Renal cortex interstitium (tissue), 11 donors: ENCODE data around the gene RND3. TPM values are rescaled to one million over a fixed set of nuclear protein-coding genes. Genes with fewer than 3 reads are reported as not detected.

Experiments
- DNase-seq, 11 donors: peaks; one replicate each; pipeline ENCODE4 v3.0.0-alpha.2; 2013; ENCODE audit warnings: low read depth in 9 of 11, low spot score in 4 of 11; ENCODE audit errors: extremely low read depth in 1 of 11
- polyA plus RNA-seq, 3 donors: library from polyadenylated mRNA; unstranded; fragments of 120-200 nt; gene quantifications; one replicate each; pipeline ENCODE4 v1.2.1, GENCODE V29; 2013; ENCODE audit not compliant: insufficient read length in 3 of 3

Gene RND3
- polyA plus RNA-seq, 3 donors: 44.5 to 55.7 (median 55.0) TPM

DNA sequence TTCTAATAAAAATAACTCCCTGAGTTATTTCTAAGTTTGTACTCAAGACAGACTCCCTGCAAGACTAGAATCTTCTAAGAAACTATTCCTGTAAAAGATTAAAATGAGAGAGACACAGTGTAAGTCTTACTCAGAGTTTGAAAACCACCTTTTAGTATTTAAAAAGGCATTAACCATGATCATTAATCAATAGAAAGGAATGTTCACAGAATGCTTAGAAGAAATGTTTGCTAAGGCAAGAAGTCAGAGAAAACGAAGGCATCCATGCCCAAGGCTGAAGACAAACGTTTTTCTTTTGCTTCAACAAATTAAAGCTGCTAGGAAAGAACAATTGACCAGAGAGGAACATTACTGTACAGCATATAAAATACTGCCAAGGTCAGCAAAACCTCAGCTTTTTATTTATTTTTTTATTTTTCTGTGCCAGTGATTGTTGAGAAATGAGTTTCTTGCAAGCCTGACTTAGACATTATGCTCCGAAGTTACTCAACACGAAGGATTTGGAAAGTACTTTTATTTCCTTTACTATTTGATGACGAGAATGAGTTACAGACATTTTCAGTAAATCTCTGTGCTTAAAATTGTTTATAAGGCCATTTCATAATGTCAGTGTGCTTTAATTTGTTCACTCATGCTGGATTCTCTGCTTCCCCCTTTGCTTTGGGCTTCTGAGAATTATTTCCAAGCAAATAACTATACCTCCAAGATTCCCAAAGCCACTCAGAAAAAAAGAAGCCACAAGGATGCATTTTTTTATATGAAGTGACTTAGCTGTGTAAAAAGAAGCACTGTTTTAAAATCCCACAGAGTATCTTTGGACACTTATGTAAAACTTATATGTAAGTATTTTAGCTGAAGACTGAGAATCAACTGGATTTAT is 20.5 kb downstream of the RND3 start:
- DNase-seq: no peak

DNA sequence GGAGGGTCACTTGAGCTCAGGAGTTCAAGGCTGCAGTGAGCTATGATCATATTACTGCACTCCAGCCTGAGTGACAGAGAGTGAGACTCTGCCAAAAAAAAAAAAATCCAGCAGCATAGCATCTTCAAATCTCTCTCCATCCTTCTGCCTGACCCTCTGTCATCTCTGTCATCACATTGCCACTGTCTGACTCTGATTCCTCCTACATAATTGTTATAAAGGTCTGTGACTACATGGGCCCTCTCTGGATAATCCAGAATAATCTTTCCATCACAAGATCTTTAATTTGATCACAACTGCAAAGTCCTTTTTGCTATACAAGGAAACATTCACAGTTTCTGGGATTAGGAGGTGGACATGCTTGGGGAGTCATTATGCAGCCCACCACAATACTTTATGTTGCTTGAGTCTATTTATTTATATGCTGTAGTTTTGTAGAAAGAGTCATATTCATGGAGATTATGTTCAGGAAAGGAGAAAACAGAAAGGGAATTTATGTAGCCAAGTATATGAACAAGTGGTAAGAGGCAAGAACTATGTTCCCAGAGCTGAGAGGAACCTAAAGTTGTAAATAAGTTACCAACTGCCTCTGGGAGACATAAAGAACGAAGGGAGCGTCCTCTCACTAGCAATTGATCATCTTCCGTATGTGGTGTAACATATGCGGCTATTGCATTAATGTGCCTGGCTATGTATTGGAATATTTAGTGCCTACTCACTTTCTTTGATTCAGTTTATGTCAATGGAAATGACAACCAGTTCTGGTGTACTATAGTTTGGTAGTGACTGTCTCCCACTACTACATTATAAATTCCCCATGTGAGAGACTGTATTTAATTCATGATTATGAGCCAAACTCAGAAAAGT is 21.5 kb downstream of the RND3 start:
- DNase-seq: no peak

DNA sequence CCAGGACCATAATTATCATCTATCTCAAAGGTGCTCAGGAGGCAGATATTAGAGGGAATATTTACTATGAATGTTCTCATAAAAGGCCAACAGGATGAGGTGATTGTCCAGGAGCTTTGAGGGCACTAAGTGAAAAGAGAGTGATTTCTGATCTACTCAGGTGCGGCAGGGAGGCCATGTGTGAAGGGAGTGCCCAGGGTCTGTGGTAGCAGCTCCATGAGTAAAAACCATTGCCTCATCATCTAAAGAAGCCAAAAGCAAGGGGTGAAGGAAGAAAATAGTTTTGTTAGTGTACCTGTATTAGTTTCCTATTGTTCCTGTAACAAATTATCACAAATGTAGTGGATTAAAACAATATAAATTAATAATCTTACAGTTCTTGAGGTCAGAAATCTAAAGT is 22.5 kb downstream of the RND3 start:
- no peak for DNase-seq

DNA sequence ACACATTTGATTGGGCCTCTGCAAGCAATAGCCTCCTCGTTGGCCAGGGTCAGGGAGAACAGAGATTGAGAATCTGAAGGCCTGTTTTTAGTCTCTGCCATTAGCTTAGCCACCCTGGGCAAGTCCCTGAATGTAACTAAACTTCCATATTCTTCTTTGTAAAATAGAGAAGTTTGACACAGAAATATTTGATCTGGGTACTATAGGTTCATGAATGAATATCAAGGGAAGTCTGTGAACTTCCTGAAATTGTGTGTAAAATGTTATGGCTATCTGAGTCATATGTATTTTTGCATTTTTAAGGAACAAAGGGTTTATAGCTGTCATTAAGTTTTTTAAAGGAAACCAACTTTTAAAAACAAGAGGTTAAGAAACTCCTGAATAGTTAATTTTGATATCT is 23.2 kb downstream of the RND3 start:
- no peak for DNase-seq

DNA sequence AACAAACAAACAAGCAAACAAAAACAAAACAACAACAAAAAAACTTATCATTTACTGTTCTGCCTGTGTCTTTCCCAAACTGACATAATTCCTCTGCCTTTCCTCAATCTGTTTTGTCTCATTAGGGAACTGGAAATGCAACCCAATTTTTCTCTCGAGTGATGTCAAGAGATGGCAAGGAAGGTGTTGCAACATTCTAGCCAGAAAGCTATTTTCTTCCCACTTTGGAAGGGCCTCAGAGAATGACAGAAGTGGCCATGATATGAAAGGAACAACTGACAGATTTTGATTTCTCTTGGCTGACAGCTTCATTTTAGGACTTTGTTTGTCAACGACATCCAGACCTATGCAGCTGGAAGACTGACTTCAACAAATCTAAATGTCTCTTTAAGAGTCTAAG is 24.7 kb downstream of the RND3 start:
- no peak for DNase-seq

DNA sequence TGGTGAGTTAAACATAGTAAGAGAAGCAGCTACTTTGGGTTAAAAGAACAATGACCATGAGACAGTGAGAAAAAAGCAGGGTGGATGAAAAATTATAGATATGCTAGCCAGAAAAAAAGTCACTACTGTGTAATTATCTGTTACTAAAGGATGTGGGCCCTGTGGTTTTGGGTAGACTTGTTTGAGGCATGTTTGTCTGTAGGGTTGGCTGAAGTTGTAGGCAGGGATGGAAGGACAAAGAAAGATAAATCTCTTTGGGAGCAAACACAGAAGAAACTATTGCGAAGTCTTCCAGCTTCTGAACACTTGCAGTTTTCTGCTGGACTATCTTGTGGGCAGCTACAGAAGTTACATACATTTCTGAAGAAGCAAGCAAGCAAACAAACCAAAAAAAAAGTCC is 28.2 kb downstream of the RND3 start:
- no peak for DNase-seq

DNA sequence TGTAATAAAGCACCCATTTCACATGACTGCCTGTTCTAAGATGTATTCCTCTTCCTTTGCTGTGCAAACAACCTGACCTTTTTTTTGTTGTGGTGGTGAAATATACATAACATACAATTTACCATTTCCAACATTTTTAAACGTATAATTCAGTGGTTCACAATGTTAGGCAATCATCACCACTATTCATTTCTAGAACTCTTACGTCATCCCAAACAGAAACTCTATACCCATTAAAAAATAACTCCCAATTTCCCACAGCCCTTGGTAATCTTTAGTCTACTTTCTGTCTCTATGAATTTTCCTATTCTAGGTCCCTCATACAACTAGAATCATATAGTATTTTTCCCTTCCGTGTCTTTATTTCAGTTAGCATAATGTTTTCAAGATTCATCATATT is 36.7 kb downstream of the RND3 start:
- no peak for DNase-seq

DNA sequence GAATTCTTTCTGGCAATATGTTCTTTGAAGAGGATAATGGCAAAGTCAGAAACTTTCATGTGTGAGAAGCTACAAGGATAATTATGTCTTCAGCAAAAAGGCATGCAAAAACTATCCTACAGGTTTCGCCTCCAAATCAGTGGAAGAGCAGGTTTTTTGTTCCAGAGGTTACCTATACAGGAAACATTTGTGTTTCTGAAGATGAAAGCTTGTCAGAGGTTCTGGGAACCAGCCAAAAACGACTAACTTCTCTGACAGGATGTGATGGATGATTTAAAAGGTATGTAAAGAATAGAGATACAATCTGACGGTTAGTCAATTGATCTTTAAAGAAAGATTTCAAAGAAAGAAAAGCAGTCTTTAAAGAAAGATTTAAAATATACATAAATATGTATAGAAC is 37.6 kb downstream of the RND3 start:
- DNase-seq: no peak

DNA sequence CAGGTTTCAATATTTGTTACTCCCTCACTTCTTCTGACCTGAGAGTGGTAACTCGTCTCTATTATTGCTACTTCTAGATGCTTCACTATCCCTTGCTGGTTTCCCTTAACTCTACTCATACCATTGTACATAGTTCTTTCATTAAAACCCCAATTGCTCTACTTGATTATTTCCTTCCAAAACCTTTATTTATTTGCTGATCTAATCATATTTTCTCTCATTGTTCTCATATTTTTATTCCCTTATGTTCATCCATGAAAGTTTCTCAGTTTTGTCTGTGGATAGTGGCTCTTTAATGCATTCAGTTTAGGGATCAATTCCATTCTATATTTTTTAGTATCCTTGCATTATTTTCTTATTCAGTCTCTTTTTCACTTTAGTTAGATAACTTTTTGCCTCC is 42.1 kb downstream of the RND3 start:
- no peak for DNase-seq

DNA sequence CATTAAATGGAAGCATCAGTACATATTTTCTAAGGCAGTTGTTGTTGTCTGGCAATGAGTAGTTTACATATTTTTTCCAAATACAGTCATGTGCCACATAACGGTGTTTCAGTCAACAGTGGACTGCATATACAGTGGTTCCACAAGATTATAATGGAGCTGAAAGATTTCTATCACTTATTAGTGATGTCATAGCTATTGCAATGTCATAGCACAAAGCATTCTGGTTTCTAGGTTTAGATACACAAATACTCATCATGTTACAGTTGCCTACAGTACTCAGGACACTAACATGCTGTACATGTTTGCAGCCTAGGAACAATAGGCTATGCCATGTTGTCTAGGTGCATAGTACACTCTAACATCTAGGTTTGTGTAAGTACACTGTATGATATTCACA is 45.0 kb downstream of the RND3 start:
- no peak for DNase-seq

DNA sequence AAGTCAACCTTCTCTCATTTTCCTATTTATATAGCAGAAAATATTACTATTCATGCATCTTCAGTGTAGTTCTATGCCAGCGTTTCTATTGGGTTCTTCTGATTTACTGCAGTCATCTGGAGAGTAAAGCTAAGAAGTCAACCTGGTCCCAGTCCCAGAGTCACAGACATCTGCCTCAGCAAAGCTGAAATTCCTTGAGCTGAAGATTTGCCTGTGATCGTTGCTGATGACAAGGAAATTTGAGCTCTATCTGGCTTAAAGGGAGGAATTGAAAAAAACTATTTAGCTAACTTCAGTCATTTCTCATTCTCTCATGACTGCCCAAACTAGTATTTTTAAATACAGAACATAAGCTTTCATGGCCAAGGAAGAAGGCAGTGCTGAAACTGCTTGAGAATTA is 45.7 kb downstream of the RND3 start:
- no peak for DNase-seq

DNA sequence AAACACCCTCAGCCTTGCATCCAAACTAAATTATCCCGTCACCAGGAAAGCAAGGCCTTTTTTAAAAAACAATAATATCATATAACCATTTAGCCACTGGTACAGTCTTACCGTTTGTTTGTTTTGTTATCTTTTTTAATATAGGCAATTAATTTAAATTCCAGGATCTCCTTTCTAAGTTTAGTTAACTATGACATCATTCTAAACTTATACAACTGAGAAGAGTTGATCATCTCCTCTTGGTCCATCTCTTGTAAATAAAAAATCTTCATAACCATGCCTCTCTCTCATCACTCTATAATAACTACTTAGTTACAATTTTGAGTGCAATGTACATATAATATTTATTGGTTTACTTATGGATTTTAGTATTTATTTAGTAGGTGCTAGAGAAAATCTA is 46.2 kb downstream of the RND3 start:
- no peak for DNase-seq

DNA sequence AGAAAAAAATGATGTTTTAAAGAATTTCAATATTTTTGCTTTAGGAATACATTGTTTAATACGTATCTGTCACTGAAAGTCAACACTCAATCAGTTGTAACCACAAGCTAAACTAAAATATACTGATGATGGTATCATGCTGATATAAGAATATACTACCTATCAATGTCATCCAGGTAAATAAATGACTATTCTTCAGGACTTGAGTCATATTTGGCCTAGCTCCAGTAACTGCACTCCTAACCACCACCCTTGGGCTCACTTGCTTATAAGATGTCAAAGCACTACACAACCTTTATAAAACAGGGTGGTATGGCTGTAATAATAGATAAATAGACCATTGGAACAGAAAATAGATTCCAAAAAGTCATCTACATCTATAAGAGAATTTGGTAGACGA is 48.8 kb downstream of the RND3 start:
- DNase-seq: no peak

DNA sequence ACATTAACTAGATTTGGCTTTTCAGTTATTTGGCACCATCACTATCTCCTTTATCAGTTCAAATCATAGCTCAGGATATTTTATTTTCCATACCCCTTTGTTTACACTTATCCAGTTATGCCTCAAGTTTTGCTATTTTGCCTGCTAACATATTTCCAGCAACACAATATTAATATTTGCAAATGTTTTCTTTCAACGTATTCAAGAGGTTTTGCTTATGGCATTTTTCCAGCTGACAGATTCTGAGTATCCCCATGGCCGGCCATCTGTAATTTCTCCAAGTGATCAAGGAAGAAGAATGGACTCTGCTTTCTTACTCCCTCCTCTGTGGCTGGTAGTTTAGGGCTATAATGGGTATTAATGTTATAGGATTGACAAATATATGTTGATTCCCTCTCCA is 49.4 kb downstream of the RND3 start:
- no peak for DNase-seq

DNA sequence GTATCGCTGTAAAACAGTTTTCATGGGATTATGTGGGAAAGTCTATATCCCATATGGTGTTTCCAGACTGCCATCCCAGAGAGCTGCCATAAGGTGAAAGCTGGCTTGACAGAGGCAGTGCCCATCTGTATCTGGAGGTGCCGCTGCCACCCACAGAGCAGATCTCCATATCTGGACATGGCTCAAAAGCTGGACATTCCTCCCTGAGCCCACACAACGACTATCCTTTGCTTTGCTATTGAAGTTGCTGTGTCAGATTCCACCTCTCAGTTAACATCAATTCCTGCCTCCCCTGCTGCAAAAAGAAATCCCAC is 55.2 kb downstream of the RND3 start:
- DNase-seq: no peak

DNA sequence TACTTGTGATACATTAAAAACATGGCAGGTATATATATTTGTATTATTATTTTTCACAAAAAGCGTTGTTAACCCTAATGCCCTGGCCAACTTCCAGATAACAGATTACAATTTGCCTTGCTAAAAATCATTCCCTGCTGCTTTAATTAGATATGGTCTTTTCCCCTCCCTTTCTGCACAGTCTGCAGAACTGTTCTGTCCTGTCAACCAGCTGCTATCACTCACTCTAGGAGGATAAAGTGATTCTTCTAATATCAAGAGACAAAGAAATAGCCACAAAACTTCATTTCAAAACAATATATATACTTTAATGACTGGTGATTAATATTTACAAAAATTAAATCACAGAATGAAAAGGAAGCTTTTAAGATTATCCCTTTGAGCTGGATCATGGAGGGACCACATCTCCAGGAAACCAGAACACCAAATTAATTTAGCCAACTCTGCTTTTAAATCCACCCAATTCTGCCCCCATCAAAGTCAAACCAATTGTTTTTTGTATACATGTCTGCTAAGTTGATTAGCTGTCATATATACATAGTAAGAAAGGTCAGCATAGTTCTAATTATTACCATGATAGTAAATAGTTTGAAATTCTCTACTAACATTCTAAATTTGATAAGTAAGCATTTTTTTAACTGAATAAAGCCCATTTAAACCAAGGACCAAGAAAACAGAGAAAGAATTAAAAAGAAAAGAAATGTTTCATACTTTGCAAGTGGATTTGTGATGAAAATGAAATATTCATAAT is 55.7 kb downstream of the RND3 start:
- DNase-seq: no peak

DNA sequence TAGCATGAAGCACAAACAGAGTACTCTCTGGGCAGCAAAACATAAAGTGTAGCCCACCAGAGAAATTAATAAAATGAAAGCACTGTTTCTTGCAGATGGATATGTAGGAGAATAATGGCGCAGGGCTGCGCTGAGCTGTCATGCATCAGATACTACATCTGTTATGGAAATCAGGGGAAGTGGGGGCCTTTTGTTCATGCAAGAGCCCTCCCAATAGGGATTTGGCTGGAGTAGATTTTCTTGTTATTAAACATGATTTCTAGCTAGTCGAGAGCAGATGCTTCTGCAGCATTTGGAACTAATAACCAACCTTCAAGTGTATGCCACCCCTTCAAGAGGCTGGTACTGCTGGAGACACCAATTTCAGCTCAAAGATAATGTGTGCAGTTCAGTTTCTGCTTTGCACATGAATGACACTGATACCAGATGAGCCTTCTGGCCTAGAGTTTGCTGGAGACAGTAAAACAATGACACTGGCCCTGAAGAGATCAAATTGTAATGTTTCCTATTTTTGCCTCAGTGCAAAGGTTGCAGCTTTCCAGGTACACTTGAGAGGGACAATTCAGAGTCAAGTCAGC is 58.0 kb downstream of the RND3 start:
- DNase-seq: no peak

DNA sequence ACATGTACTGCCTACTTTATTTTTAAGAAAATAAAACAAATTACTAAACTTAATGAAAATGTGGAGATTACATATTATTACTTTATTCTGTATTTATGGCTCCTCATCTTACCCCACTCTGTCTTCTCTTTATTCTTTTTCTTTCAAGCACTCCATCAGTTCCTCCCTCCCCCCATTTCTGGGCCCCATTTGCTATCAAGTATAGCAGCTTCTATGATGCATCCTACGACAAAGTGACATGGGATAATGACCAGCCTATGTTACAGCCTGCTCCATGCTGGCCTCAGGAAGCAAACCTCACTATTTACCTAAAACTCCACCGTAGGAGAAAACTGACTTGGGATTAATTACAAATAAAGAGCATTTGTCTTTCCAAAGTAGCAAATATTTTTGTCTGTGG is 58.8 kb downstream of the RND3 start:
- no peak for DNase-seq

DNA sequence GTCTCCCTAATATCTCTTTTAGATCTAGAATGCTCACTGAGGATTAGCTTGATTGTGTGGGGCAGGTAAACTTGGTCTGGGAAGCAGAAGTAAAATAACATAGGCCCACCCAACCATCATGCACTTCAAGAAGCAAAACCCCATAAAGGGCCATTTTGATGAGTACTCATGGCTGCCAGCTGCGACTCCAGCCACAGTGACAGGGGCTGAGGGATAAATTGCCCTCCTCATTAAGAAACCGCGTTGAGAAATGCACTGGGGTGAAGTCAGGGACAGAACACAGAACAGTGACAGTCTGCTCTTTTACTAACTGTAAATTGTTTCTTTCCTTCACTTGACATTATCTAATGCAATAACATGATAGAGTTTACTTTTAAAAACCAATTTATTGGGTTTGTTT is 60.2 kb downstream of the RND3 start:
- no peak for DNase-seq

DNA sequence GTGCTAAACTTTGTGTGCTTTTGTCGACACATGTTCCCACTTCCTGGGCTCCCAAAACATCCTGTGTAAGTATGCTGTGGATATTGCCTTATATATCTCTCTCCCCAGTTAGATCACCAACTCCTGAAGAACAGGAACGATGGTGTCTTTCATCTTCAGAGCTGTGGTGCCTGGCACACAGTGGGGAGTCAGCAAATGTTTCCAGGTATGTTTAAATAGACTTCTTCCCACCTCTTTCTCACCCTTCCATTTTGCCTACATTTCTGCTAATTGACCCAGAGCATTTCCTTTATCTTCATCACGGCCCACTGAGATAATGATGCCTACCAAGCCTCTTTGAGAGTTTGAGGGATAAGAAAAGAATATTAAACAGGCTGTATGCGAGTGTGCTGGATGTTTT is 60.7 kb downstream of the RND3 start:
- no peak for DNase-seq
